HUES64 (cell line): Measurements from ENCODE around the gene MLLT1.

Source experiments
- H3K27ac ChIP-seq: 2 replicates; pipeline ENCODE4 v1.7.0; 2013; ENCODE audit warnings: low read depth, low read length, inconsistent platforms
- H3K27me3 ChIP-seq: 2 replicates; pipeline ENCODE4 v1.6.1; 2013; ENCODE audit warnings: mild to moderate bottlenecking, low read length; ENCODE audit not compliant: insufficient read depth
- H3K36me3 ChIP-seq: 2 replicates; pipeline ENCODE4 v1.6.1; 2013; ENCODE audit warnings: mild to moderate bottlenecking, low read length; ENCODE audit not compliant: insufficient read depth
- H3K4me1 ChIP-seq: 2 replicates; pipeline ENCODE4 v1.6.1; 2013; ENCODE audit warnings: mild to moderate bottlenecking, low read length, moderate library complexity; ENCODE audit not compliant: insufficient read depth
- H3K4me3 ChIP-seq: 2 replicates; pipeline ENCODE4 v1.5.1; 2013; ENCODE audit warnings: mild to moderate bottlenecking, low read length, moderate library complexity
- H3K9ac ChIP-seq: 2 replicates; pipeline ENCODE4 v1.6.1; 2013; ENCODE audit warnings: mild to moderate bottlenecking, low read depth, low read length
- H3K9me3 ChIP-seq: 2 replicates; pipeline ENCODE4 v1.6.1; 2013; ENCODE audit warnings: low read depth, low read length; ENCODE audit not compliant: insufficient read depth
- WGBS: fragments of 150-250, 120-280 bp; methylation state at CpG from one replicate; pipeline ENCODE4 v1.1.7; 2013; ENCODE audit warnings: missing lambda C conversion rate; 5-methylcytosine and 5-hydroxymethylcytosine counted together

Gene MLLT1

DNA sequence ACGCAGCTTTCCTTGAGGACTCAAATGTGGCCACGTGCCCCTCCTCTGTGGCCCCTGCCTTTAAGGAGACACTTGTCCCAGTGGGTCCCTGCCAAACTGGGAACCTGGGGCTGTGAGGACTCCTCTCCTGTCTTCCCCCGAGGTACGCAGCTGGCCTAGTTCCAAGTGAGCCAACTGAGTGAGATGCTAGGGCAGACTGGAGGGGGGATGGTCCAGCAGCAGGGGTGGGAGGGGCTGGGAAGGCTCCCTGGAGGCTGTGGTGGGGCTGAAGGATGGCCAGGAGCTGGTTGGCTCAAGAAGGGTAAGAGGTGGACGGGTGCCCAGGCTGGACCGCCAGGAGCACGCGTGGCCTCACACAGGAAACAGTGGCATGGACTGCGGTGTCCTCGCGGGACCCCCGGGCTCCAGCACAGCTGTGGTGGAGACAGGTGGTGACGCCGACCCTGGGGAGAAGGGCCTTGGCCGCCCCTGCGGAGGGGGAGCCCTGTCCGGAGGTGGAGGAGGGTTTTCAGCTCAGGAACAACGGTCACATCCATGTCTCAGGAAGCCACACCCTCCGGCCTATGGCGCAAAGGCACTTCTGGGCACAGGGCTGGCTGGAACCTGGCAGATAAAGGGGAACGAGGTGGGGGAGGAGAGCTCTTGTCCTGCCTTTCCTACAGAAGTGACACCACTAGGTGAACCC, 45.8 kb downstream of the MLLT1 start:
- H3K4me1 ChIP-seq, result no peaks in the 10 kb centered on the region
- H3K27me3 ChIP-seq, result no peaks in the 10 kb centered on the region
- no peak overlapping the region for H3K4me3 ChIP-seq
- no peak overlapping the region for H3K9ac ChIP-seq
- H3K36me3 ChIP-seq, result peaks cover 11% of the 10 kb centered on the region
- H3K9me3 ChIP-seq, result no peaks in the 10 kb centered on the region
- no peak overlapping the region for H3K27ac ChIP-seq
- WGBS, result 90% methylated on average over 21 of the region's 21 CpGs

DNA sequence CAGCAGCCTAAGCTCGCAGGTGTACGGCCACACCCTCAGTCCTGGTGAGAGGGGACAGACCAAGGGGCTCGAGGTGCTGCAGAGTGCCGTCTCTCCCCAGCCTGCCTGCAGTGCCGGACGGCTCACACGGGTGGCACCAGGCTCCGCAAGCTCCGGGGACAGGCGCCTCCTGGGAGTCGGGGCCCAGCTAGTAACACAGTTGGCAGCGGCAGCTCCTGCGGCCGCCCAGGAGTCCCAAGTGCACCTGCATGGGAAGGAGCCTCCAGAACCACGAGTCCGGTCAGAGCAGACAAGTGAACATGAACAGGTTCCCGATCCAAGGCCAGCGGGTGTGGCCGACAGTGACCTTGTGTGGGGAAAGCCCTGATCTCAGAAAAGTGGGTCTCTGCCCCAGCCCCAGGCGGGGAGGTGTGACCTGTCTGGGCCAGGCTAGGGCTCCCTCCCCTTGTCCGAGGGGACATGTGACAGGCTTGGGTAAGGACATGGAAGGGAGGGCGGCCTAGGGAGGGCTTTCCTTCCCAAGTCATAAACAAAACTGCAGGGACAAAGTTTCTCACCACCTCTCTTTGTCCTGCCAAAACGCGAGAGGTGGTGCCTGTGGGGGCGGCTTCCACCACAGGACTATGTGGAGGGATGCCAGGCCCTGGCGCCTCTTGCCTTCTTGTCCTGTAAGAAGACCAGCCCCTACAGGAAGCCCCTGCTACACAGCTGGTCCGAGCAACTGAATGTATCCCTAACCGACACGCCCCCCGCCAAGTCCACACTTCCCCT, 46.5 kb downstream of the MLLT1 start:
- peaks cover 2% of the 10 kb centered on the region for H3K4me1 ChIP-seq
- no peaks in the 10 kb centered on the region for H3K27me3 ChIP-seq
- peaks cover 11% of the 10 kb centered on the region for H3K36me3 ChIP-seq
- WGBS, result 96% methylated on average over 30 of the region's 30 CpGs
- H3K27ac ChIP-seq, result no peak overlapping the region
- no peaks in the 10 kb centered on the region for H3K9me3 ChIP-seq
- no peak overlapping the region for H3K4me3 ChIP-seq
- H3K9ac ChIP-seq, result no peak overlapping the region

DNA sequence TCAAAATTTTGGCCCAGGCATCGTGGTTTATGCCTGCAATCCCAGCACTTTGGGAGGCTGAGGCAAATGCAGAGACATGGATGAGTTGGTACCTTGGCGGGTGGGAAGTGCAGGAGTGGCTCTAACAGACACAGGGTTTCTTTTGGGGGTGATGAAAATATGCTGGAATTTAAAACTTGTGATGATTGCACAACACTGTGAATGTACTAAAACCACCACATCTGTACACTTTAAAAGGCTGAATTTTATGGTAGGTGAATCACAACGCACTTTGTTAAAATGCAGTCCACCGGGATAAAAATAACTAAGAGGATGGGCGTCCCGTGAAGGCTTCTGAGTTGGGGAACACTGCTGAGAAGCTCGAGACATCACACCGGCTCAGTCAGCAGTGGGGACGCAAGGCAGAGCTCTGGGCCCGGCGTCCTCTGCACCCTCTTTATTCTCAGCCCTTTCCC, 47.1 kb downstream of the MLLT1 start:
- peaks cover 7% of the 10 kb centered on the region for H3K36me3 ChIP-seq
- no peak overlapping the region for H3K9ac ChIP-seq

DNA sequence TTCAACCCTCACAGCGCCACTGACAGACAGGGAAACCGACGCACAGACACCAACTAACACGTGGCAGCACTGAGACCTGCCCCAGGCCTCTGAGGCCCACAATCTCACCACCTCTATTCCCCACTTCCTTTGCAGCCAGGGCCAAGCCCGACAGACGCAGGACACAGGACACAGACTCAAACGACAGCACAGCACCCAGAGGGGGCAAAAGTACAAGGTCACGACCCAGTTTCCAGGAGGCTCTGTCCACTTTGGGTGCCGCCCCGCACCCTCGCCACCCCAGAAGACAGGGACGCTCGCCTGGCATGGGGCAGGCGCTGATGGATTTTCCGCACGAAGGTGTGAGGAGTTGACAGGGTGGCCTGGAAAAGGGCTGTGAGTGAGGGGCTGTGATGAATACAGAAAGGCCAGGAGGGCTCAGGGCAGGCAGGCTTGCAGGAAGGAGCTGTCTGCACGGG, 48.8 kb downstream of the MLLT1 start:
- WGBS, result 94% methylated on average over 17 of the region's 17 CpGs

More for the DNA sequence above, 47.1 kb downstream of the MLLT1 start:
- Histone ChIP-seq H3K27ac (no peak overlapping the region), H3K4me3 (no peak overlapping the region), H3K4me1 (peaks cover 5% of the 10 kb centered on the region), H3K27me3 (no peaks in the 10 kb centered on the region), H3K9me3 (no peaks in the 10 kb centered on the region)
- 94% methylated on average over 11 of the region's 11 CpGs for WGBS

DNA sequence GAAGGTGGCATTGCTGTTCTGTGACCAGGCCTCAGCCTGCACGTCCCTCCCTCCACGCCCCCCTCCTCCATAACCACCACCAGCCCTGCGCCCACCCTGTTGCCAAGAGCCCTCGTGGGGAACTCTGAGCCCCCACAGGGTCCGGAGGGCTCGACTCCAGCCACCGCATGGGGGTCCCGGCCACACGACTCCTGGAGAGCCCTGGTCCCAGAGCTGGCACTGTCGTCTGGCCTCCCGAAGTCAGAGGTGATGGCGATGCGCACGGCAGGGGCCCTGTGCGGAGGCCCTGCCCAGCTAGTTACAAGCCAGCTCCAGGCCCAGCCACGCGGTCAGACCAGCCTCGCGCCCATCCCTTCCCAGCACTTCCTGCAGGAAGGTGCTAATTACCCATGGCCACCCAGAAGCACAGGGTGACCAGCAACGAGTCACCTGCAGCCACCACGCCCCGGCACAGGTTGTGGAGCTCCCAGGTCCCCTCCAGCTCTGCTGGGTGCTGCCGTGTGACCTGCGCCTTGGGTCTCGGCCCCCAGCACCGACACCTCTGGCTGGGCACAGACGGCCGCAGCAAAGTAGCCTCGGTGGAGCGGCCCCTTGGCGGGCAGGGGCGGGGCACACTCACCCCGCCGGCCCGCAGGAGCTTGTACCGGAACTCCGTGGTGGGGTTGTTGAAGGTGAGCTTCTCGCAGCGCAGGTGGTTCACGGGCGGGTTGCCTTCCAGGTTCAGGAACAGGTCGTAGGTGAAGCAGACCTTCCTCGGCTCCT, 49.6 kb downstream of the MLLT1 start:
- Histone ChIP-seq H3K27ac (no peak overlapping the region), H3K27me3 (no peaks in the 10 kb centered on the region), H3K9ac (no peak overlapping the region), H3K9me3 (no peaks in the 10 kb centered on the region), H3K4me1 (peaks cover 5% of the 10 kb centered on the region), H3K4me3 (no peak overlapping the region), H3K36me3 (peaks cover 27% of the 10 kb centered on the region)
- WGBS, result 95% methylated on average over 43 of the region's 43 CpGs

More for the DNA sequence above, 48.8 kb downstream of the MLLT1 start:
- no peaks in the 10 kb centered on the region for H3K27me3 ChIP-seq
- no peak overlapping the region for H3K27ac ChIP-seq
- peaks cover 5% of the 10 kb centered on the region for H3K4me1 ChIP-seq
- no peaks in the 10 kb centered on the region for H3K9me3 ChIP-seq
- H3K9ac ChIP-seq, result no peak overlapping the region
- no peak overlapping the region for H3K4me3 ChIP-seq
- peaks cover 22% of the 10 kb centered on the region for H3K36me3 ChIP-seq

DNA sequence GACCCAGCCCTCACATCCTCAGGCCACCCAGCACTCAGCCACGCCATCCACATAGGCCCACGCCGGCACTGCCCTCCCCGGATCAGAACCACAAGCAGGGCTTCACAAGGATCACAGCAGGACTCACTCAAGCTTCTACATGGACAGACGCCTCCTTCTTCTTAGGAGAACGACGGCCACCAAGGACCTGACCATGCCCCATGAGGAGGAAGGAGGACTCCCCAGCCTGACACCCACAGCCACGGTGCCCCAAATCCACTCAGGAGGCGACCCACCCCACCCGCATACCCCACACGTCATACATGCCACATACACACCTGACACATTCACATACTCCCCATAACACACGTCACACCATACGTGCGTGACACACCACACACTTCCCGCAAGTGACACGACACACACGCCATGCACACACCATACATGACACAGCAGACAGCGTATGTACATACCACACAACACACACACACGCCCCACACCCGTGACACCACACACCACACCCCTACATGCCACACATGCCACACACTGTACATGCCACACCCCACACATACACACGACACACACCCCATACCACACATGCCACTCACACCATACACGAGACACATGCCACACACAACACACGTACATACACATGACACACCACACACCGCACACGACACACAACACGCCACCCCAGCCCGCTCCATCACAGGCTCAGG, 50.4 kb downstream of the MLLT1 start:
- no peaks in the 10 kb centered on the region for H3K27me3 ChIP-seq
- WGBS, result 92% methylated on average over 27 of the region's 27 CpGs
- no peak overlapping the region for H3K27ac ChIP-seq
- H3K36me3 ChIP-seq, result peaks cover 32% of the 10 kb centered on the region
- no peak overlapping the region for H3K4me3 ChIP-seq
- peaks cover 5% of the 10 kb centered on the region for H3K4me1 ChIP-seq
- H3K9me3 ChIP-seq, result no peaks in the 10 kb centered on the region
- H3K9ac ChIP-seq, result no peak overlapping the region

DNA sequence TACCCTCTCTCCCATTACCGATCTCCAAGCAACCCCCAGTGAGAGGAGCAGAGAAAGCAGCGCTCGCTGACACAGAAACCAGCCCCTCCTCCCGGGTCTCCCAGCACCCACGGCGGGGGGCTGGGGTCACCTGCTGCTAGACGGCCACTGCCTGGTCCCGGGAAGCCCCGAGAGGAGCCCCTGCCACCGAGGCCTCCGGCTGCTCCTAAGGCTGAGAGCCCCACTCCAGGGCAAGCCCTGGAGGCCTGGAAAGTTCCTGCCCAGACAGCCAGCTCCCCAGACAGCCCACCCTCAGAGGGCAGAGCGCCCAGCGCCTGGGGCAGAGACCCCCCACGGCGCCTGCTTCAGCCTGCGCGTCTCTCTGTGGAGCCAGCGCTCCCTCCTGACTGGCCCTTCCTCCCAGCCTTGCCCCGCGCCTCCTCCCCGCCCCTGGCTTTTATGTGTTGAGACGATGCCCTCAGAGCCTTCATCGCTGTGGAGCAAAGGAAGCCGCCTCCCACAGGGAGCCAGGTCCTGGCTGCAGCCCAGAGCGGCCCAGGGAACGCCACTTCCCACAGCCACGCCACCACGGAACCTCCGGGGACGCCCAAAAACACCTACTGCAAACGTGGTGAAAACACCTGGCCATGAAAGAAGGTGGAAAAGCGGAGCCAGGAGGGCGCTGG, 51.1 kb downstream of the MLLT1 start:
- Histone ChIP-seq H3K36me3 (peaks cover 34% of the 10 kb centered on the region), H3K27ac (no peak overlapping the region), H3K4me3 (no peak overlapping the region), H3K27me3 (no peaks in the 10 kb centered on the region), H3K4me1 (peaks cover 5% of the 10 kb centered on the region), H3K9me3 (no peaks in the 10 kb centered on the region), H3K9ac (no peak overlapping the region)
- 78% methylated on average over 33 of the region's 33 CpGs for WGBS

DNA sequence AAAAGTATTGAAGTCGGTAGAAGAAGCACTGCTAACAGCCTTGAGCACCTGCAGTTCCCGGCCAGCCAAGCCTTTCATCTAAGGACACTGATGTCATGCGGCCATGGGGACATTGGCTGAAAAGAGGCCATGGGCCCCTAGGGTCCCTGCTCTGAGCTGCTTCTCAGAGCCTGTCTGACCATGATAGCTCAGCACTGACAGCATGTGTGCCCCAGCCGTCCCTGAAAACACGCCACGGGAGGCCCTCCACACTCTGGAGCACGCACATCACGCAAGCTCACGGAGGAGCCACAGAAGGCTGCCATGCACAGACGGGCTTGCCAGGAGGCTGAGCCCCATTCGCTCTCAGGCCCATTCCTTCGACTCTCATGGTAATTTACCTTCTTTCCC, 51.8 kb downstream of the MLLT1 start:
- WGBS, result 92% methylated on average over 12 of the region's 12 CpGs
- no peak overlapping the region for H3K9ac ChIP-seq
- H3K9me3 ChIP-seq, result no peaks in the 10 kb centered on the region
- H3K4me1 ChIP-seq, result peaks cover 5% of the 10 kb centered on the region
- H3K27me3 ChIP-seq, result no peaks in the 10 kb centered on the region
- H3K4me3 ChIP-seq, result no peak overlapping the region
- H3K36me3 ChIP-seq, result peaks cover 34% of the 10 kb centered on the region
- H3K27ac ChIP-seq, result no peak overlapping the region

DNA sequence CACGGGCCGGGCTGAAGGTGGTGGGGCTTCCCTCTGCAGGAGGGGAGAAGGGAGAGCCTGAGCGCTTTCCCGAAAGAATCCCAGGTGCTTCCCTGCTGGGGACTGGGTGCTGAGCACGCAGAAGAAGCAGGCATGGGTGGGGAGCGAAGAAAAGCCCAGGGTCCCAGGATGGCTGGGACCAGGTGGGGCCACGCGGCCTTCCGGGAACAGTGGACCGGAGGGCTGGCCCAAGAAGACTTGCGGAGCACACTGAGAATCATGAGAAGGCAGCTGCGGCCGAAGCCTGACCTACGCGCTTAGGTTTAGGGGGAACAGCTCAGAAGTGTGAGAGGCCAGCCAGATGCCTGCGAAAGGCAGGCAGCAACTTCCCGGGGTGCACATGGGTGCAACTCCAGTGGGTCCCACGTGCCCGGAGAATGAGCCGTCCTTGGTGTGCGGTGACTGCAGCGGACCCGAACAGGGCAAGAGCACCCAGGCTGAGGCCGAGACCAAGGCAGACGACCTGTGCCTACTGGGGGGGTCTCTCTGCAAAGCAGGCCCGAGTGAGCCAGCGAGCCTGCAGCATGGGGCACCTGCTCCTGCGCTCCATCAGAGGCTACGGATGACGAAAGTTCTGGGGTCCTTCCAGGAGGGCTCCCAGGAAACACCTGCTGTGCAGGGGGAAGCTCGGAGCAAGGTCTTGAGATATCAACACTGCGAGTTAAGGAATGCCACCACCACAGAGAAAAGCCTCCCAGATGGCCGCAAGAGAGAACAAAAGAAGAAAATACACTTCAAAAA, 52.4 kb downstream of the MLLT1 start:
- H3K9me3 ChIP-seq, result no peaks in the 10 kb centered on the region
- 96% methylated on average over 33 of the region's 33 CpGs for WGBS
- H3K9ac ChIP-seq, result no peak overlapping the region

More for the DNA sequence above, 52.4 kb downstream of the MLLT1 start:
- Histone ChIP-seq H3K36me3 (peaks cover 37% of the 10 kb centered on the region), H3K4me3 (no peak overlapping the region), H3K4me1 (peaks cover 5% of the 10 kb centered on the region), H3K27me3 (no peaks in the 10 kb centered on the region), H3K27ac (no peak overlapping the region)
